Transverse colon (tissue), 4 donors: ENCODE results near the gene LSM7. TPM values are rescaled to one million over a fixed set of nuclear protein-coding genes. Genes with fewer than 3 reads are reported as not detected.

ENCODE experiments used
- DNase-seq: peaks from one replicate; pipeline ENCODE4 v3.0.0-alpha.2; 2019
- H3K27ac ChIP-seq, 4 donors: fragments of 200-600 bp; sonication (generic); 2 replicates each; pipeline ENCODE4 v1.5.1; 2016 to 2018; ENCODE audit warnings: inconsistent platforms in 4 of 4
- H3K27me3 ChIP-seq: fragments of 200-600 bp; sonication (generic); 2 replicates; pipeline ENCODE4 v1.5.1; 2017; ENCODE audit warnings: inconsistent platforms
- H3K36me3 ChIP-seq, 4 donors: fragments of 200-600 bp; sonication (generic); 2 replicates each; pipeline ENCODE4 v1.5.1; 2017 to 2019; ENCODE audit warnings: inconsistent platforms in 4 of 4
- H3K4me1 ChIP-seq, 4 donors: fragments of 200-600 bp; sonication (generic); 2 replicates each; pipeline ENCODE4 v1.5.1; 2017 to 2020; ENCODE audit warnings: inconsistent platforms in 4 of 4
- H3K4me3 ChIP-seq, 4 donors: fragments of 200-600 bp; sonication (generic); 1 replicate in 1 of 4; 2 replicates in 3 of 4; pipeline versions ENCODE4 v1.5.1 to v1.6.1; 2017 to 2019; ENCODE audit warnings: inconsistent platforms in 4 of 4
- H3K9me3 ChIP-seq, 2 donors: fragments of 200-600 bp; sonication (generic); 2 replicates each; pipeline ENCODE4 v1.5.1; 2017 to 2019; ENCODE audit warnings: inconsistent platforms in 2 of 2
- CTCF ChIP-seq, 5 experiments: fragments of 200-600 bp in 3 of 5; fragments of 450-650 bp in 2 of 5; sonication (generic) in 3 of 5; IDR thresholded peaks; 1 replicate in 2 of 5; 2 replicates in 3 of 5; pipeline ENCODE4 v1.5.1; 2016 to 2017; ENCODE audit warnings: antibody characterized with exemption in 5 of 5, inconsistent platforms in 3 of 5, mild to moderate bottlenecking in 2 of 5, moderate library complexity in 1 of 5
- EP300 ChIP-seq: sonication (generic); formaldehyde crosslinking; IDR thresholded peaks from one replicate; pipeline ENCODE4 v1.6.1; 2017; ENCODE audit warnings: antibody characterized with exemption, low read depth
- POLR2A ChIP-seq: fragments of 450-650 bp; IDR thresholded peaks from one replicate; pipeline ENCODE4 v1.6.1; 2016; ENCODE audit warnings: antibody characterized with exemption, mild to moderate bottlenecking, moderate library complexity
- POLR2AphosphoS5 ChIP-seq, 3 donors: sonication (generic); formaldehyde crosslinking; IDR thresholded peaks; one replicate each; pipeline ENCODE4 v1.6.1; 2016; ENCODE audit warnings: antibody characterized with exemption in 3 of 3
- WGBS, 2 donors: methylation state at CpG; one replicate each; pipeline ENCODE4 v1.1.5; 2018; ENCODE audit warnings: low coverage in 1 of 2; 5-methylcytosine and 5-hydroxymethylcytosine counted together
- in situ Hi-C, 4 donors: fragments of 200-750 bp; cut with MboI; loops; one replicate each; pipeline versions ENCODE4 v1.15.0 to v1.15.1; 2017; ENCODE audit warnings: low sequenced_read_pairs in 3 of 4, low pct_ligation_motif_present in 1 of 4, low pct_unique_long_range_greater_than_20kb in 1 of 4
- intact Hi-C: fragments of 100-400 bp; cut with DNase I; formaldehyde crosslinking; loops from one replicate; pipeline ENCODE4 v1.15.1; 2023; ENCODE audit warnings: low total_unique reads
- total RNA-seq, 4 donors: library from RNA; depleted of rRNA; stranded (reverse); fragments of >200 nt; gene quantifications; one replicate each; pipeline ENCODE4 v1.1.0, GENCODE V29; 2016

The LSM7 gene
- total RNA-seq, 4 donors from 2014 or later = 62.9 to 151 (median 132) TPM

GRCh38 chr19:2356036-2356646 is 27.8 kb upstream of the LSM7 start:
- intact Hi-C loops (no loop called here), in situ Hi-C loops (no loop called here)
- H3K9me3 ChIP-seq = no peaks in the 10 kb centered on the region
- H3K4me1 ChIP-seq = peaks cover 0 to 4% (median 0%) of the 10 kb centered on the region in 4 donors
- H3K27me3 ChIP-seq = peaks cover 20% of the 10 kb centered on the region
- no peak overlapping the region for H3K4me3 ChIP-seq
- DNase-seq = no peak
- H3K27ac ChIP-seq = no peak overlapping the region
- TF ChIP-seq POLR2A (no peak), EP300 (no peak), CTCF (IDR thresholded peaks at IDR 0.05) (no peak), POLR2AphosphoS5 (IDR thresholded peaks at IDR 0.05) (no peak)
- WGBS, 2 donors = 77% methylated on average over 21 of the region's 21 CpGs; no CpG with 5 or more reads in 1 of the 2 donors
- H3K36me3 ChIP-seq = peaks cover 0 to 4% (median 2%) of the 10 kb centered on the region in 4 donors

DNA sequence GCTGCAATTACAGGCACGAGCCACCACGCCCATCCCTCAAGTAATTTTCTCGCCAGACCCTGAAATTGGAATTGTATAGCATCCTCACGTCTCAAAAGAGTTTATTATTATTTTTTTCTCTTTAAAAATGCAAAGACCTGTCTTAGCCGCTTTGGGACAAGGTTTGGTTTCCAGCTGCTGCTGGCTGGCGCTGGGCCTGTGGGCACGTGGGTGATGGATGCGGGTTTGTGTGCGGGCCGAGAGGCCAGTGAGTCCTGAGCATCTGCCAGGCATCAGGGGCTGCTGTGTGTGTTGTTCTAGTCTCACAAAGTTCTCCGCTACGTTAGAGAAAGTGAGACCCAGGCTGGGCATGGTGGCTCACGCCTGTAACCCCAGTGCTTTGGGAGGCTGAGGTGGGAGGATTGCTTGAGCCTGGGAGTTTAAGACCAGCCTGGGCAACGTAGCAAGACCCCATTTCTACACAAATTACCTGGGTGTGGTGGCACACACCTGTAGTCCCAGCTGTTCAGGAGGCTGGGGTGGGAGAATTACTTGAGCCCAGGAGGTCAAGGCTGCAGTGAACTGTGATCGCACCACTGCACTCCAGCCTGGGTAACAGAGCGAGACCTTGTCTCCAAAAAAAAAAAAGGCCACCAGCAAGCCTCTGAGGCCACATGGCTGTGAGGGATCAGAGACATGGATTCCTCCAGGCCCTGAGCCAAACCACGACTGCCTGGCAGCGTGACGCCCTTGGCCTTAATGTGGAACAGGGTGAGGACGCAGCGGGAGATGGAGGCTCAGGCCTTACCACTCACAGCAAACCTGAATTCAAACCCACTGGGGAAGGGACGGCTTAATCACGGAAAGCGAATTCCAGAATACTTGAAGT is 27.0 kb upstream of the LSM7 start:
- intact Hi-C loops = no loop called here
- H3K4me3 ChIP-seq = no peak overlapping the region
- in situ Hi-C loops = no loop called here
- no peak overlapping the region for H3K27ac ChIP-seq
- no peaks in the 10 kb centered on the region for H3K9me3 ChIP-seq
- H3K4me1 ChIP-seq = peaks cover 0 to 4% (median 0%) of the 10 kb centered on the region in 4 donors
- DNase-seq = no peak
- no peak for TF ChIP-seq POLR2AphosphoS5 (IDR thresholded peaks at IDR 0.05)
- no peak for TF ChIP-seq CTCF (IDR thresholded peaks at IDR 0.05)
- no peak for TF ChIP-seq POLR2A
- TF ChIP-seq EP300 = no peak
- WGBS, 2 donors = 87 to 100% methylated on average over 7 to 24 of the region's 24 CpGs
- peaks cover 16% of the 10 kb centered on the region for H3K27me3 ChIP-seq
- peaks cover 0 to 4% (median 2%) of the 10 kb centered on the region in 4 donors for H3K36me3 ChIP-seq

DNA sequence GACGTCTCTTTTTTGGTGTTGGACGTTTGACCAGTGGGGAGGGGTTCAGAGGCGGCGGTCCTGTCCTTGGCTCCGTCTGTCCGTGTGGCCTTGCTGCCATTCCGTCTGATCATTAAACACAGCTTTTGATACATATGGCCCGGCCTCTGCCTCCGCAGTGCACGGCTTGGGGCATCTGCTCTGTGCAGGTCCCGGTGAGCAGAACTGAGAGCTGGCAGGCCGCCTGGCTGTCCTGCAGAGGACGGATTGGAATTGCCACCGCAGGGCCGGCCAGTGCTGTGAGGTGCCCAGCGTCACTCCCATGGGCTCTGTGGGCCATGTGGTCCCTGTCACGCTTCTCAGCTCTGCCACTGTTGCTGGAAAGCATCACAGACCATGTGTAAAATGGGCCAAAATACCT is 26.3 kb upstream of the LSM7 start:
- WGBS, 2 donors = 93% methylated on average over 17 of the region's 17 CpGs; no CpG with 5 or more reads in 1 of the 2 donors
- Histone ChIP-seq H3K27me3 (peaks cover 8% of the 10 kb centered on the region), H3K4me1 (peaks cover 0 to 4% (median 0%) of the 10 kb centered on the region in 4 donors), H3K27ac (no peak overlapping the region), H3K36me3 (peaks cover 0 to 4% (median 2%) of the 10 kb centered on the region in 4 donors), H3K4me3 (no peak overlapping the region), H3K9me3 (no peaks in the 10 kb centered on the region)
- no peak for TF ChIP-seq EP300
- TF ChIP-seq POLR2AphosphoS5 (IDR thresholded peaks at IDR 0.05) = no peak
- in situ Hi-C loops = no loop called here
- intact Hi-C loops = no loop called here
- DNase-seq = no peak

GRCh38 chr19:2353887-2354592 is 25.7 kb upstream of the LSM7 start:
- Histone ChIP-seq H3K27me3 (peaks cover 2% of the 10 kb centered on the region), H3K27ac (no peak overlapping the region), H3K36me3 (peaks cover 0 to 4% (median 2%) of the 10 kb centered on the region in 4 donors), H3K4me3 (no peak overlapping the region), H3K4me1 (peaks cover 0 to 4% (median 0%) of the 10 kb centered on the region in 4 donors), H3K9me3 (no peaks in the 10 kb centered on the region)
- TF ChIP-seq EP300 = no peak
- DNase-seq = no peak
- intact Hi-C loops (no loop called here), in situ Hi-C loops (no loop called here)
- WGBS, 2 donors = 90% methylated on average over 34 of the region's 34 CpGs; no CpG with 5 or more reads in 1 of the 2 donors
